Stimulated activated CD8-positive, alpha-beta memory T cell treated with anti-CD3 and anti-CD28 coated beads, Interleukin-15, amount 100 ng/mL, for 48 hours (primary cell): Measurements from ENCODE around the gene GPR68.
"Not testable (repeated sequence)": the region's sequence is repeated elsewhere in the genome, so short reads cannot be mapped to it uniquely, and the experiment has no call there.

Experiments
- DNase-seq, 2 donors: peaks; one replicate each; pipeline ENCODE4 v3.0.0-alpha.2; 2020; ENCODE audit warnings: low read depth in 2 of 2

The GPR68 gene

GRCh38 chr14:91190853-91191252 is 53.7 kb downstream of the GPR68 start:
- no peak for DNase-seq

GRCh38 chr14:91187271-91187670 is 57.2 kb downstream of the GPR68 start:
- DNase-seq: no peak

- no peak for DNase-seq
Measured at GRCh38 chr14:91186515-91187066, 57.9 kb downstream of the GPR68 start.

GRCh38 chr14:91185721-91186120 is 58.8 kb downstream of the GPR68 start:
- DNase-seq: no peak

- DNase-seq: no peak
Measured at GRCh38 chr14:91184559-91184958, 59.9 kb downstream of the GPR68 start.

- not testable (repeated sequence) for DNase-seq
Measured at GRCh38 chr14:91182753-91183152, 61.8 kb downstream of the GPR68 start.
